Psoas muscle (tissue), 8 donors: ENCODE data around the gene POGZ. TPM values are rescaled to one million over a fixed set of nuclear protein-coding genes. Genes with fewer than 3 reads are reported as not detected.

Source experiments
- ATAC-seq, 4 donors: fragments of 200-7000 bp; cut with Tn5 transposase; one replicate each; pipeline ENCODE4 v1.9.1; 2020; ENCODE audit warnings: moderate library complexity in 3 of 4, mild to moderate bottlenecking in 2 of 4
- DNase-seq, 2 donors: peaks; one replicate each; pipeline ENCODE4 v3.0.0-alpha.2; 2020
- H3K27ac ChIP-seq: fragments of 200-600 bp; one replicate; pipeline ENCODE4 v1.8.0; 2022
- H3K27me3 ChIP-seq, 3 donors: fragments of 200-600 bp in 1 of 3; one replicate each; pipeline versions ENCODE4 v1.6.1 to v1.8.0; 2013 to 2022; ENCODE audit warnings: low read length in 2 of 3, mild to moderate bottlenecking in 2 of 3, moderate library complexity in 1 of 3; ENCODE audit not compliant: insufficient read depth in 3 of 3
- H3K36me3 ChIP-seq, 2 donors: fragments of 200-600 bp in 1 of 2; one replicate each; pipeline versions ENCODE4 v1.6.1 to v1.8.0; 2013 to 2022; ENCODE audit warnings: low read depth in 1 of 2, mild to moderate bottlenecking in 1 of 2, moderate library complexity in 1 of 2; ENCODE audit not compliant: insufficient read depth in 1 of 2
- H3K4me1 ChIP-seq: fragments of 200-600 bp; one replicate; pipeline ENCODE4 v1.8.0; 2022
- H3K4me3 ChIP-seq: fragments of 200-600 bp; one replicate; pipeline ENCODE4 v1.8.0; 2022; ENCODE audit warnings: mild to moderate bottlenecking
- H3K9me3 ChIP-seq: fragments of 200-600 bp; one replicate; pipeline ENCODE4 v1.8.0; 2022
- CTCF ChIP-seq: fragments of 200-600 bp; IDR thresholded peaks from one replicate; pipeline ENCODE4 v1.8.0; 2022; ENCODE audit warnings: antibody characterized with exemption
- WGBS, 3 donors: extraction: QIAGEN DNeasy Blood & Tissue Kit; methylation state at CpG; one replicate each; pipeline versions ENCODE4 v1.1.6 to v1.1.7; 2013; 5-methylcytosine and 5-hydroxymethylcytosine counted together
- intact Hi-C, 2 donors: fragments of 100-400 bp; cut with DNase I; formaldehyde crosslinking; loops; one replicate each; pipeline versions ENCODE4 v1.11.0 to v1.14.2; 2022
- polyA plus RNA-seq, 3 donors: library from polyadenylated mRNA; stranded (reverse); fragments of 200-250 nt; gene quantifications; one replicate each; pipeline ENCODE4 v1.2.3, GENCODE V29; 2013
- total RNA-seq, 4 donors: library from RNA; stranded (reverse); fragmentation: NEBNext Ultra II Directional in 2 of 4; extraction: Animal tissue kit (Norgen Biotek cat#: 25700) in 2 of 4; gene quantifications; one replicate each; pipeline versions ENCODE4 v1.2.1 to v1.2.4, GENCODE V29; 2021 to 2023
- donor health status: healthy with polysubstance abuse.
- donor health status: DM: no; HTN: no; CAD: no; lungs with moderate emphysema.
- donor health status: Bipolar disorder and iron deficiency.
- donor health status: healthy.
- donor health status: DM: yes; HTN: yes; CAD: no.
- donor health status: DM: no; HTN: no; CAD: no.
- donor health status: DM: no; HTN: no; CAD: no.
- donor health status: DM: yes; HTN: yes; CAD: no.

POGZ gene
- total and polyA plus RNA-seq, 7 donors = 6.7 to 45.1 (median 26.5) TPM

DNA sequence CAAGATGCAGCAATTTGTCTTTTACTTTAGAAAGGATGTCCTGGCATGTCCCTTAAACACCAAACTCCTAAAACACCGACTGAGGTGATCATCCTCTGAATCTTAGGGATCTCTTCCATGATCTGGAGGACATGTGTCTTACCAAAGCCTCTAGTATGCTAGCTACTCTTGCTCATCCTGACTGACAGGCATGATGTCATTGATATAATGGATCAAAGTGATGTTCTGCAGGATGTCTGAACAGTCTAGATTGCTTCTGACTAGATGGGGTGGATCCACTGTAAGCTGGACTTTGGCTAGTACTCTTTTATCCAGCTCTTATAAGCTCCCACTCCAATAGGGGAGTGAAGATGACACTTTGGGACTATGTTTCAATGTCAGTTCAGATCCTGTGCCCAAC is 40.6 kb upstream of the POGZ start:
- Histone ChIP-seq H3K4me1 (no peaks in the 10 kb centered on the region), H3K4me3 (no peak overlapping the region), H3K27me3 (no peaks in the 10 kb centered on the region), H3K36me3 (no peaks in the 10 kb centered on the region), H3K27ac (no peak overlapping the region), H3K9me3 (no peaks in the 10 kb centered on the region)
- DNase-seq (no peak), ATAC-seq (no peak)
- no peak for TF ChIP-seq CTCF
- WGBS, 3 donors = 83 to 94% (median 90%) methylated on average over 1 of the region's 1 CpG
- intact Hi-C loops = no loop called here

DNA sequence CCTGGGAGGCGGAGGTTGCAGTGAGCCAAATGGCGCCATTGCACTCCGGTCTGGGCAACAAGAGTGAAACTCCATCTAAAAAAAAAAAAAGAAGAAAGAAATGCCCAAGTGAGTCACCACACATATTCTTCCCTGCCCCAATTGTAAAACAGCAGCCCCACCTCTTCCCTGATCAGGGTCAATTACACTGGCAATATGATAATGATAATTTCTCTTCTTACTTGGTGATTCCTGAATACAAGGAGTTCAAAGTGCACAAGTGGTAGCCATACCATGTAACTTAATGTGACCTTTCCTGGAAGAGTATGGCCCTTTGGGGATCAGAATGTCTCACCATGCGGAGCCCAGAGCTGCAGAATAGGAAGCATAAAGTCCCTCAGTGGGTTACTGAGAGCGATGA is 40.1 kb upstream of the POGZ start:
- Histone ChIP-seq H3K9me3 (no peaks in the 10 kb centered on the region), H3K4me3 (no peak overlapping the region), H3K36me3 (no peaks in the 10 kb centered on the region), H3K4me1 (no peaks in the 10 kb centered on the region), H3K27ac (no peak overlapping the region), H3K27me3 (no peaks in the 10 kb centered on the region)
- ATAC-seq = no peak
- 83 to 96% (median 90%) methylated on average over 5 of the region's 5 CpGs for WGBS, 3 donors
- intact Hi-C loops = no loop called here
- TF ChIP-seq CTCF = no peak
- DNase-seq = no peak

DNA sequence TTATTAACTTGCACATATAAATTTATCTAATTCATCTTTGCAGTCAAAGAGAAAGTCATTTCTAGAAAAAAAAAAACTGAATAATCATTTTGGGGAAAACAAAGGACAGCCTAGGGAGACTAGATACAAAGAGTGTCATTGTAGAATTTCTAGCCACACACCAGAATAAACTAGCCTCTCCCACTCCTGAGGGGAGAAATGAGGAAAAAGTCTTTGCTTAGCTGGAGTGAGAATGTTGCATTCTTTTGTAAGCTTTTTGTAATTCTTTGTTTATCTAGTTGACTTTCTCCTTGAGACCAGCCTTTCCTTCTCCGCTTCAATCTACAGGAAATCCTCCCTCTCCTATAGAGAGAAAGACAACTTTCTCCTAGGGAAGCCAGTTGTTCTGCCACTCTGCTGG is 36.0 kb upstream of the POGZ start:
- Histone ChIP-seq H3K4me3 (no peak overlapping the region), H3K27me3 (no peaks in the 10 kb centered on the region), H3K36me3 (no peaks in the 10 kb centered on the region), H3K4me1 (no peaks in the 10 kb centered on the region), H3K9me3 (no peaks in the 10 kb centered on the region), H3K27ac (no peak overlapping the region)
- 59 to 69% (median 60%) methylated on average over 1 of the region's 1 CpG for WGBS, 3 donors
- no peak for TF ChIP-seq CTCF
- ATAC-seq = no peak
- DNase-seq = no peak
- intact Hi-C loops = no loop called here

GRCh38 chr1:151494741-151495281 is 35.5 kb upstream of the POGZ start:
- Histone ChIP-seq H3K36me3 (no peaks in the 10 kb centered on the region), H3K9me3 (no peaks in the 10 kb centered on the region), H3K27me3 (no peaks in the 10 kb centered on the region), H3K4me3 (no peak overlapping the region), H3K4me1 (no peaks in the 10 kb centered on the region), H3K27ac (no peak overlapping the region)
- ATAC-seq (peak in 1 of 4 donors; percentile 40), DNase-seq (no peak)
- TF ChIP-seq CTCF = no peak
- 0 to 43% (median 0%) methylated on average over 1 of the region's 1 CpG for WGBS, 3 donors
- intact Hi-C loops = no loop called here

DNA sequence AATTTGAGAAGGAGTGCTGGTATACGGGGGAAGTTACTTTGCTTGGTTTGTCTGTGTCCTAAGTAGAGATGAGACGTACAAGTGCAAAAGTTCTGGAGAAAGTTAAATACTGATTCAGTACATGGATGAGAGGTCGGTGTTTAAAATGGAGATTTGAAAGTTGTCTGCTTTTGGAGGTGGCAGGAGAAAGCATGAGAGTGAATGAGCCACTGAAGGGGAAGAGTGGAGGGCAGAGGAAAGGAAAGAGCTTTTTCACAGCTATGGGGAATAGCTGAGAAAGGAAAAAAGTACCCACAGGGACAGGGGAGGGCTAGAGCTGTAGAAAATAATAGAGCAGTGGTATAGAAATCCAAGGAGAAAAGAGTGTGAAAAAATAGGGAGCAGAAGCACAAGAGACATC is 33.7 kb upstream of the POGZ start:
- TF ChIP-seq CTCF = no peak
- intact Hi-C loops = no loop called here
- ATAC-seq (no peak), DNase-seq (no peak)
- no peaks in the 10 kb centered on the region for H3K27me3 ChIP-seq
- no peaks in the 10 kb centered on the region for H3K36me3 ChIP-seq
- H3K4me1 ChIP-seq = no peaks in the 10 kb centered on the region
- no peaks in the 10 kb centered on the region for H3K9me3 ChIP-seq
- no peak overlapping the region for H3K4me3 ChIP-seq
- no peak overlapping the region for H3K27ac ChIP-seq
- WGBS, 3 donors = 75 to 93% (median 83%) methylated on average over 3 of the region's 3 CpGs
